Measurements from ENCODE around the gene DLL4. TPM values are rescaled to one million over a fixed set of nuclear protein-coding genes. Genes with fewer than 3 reads are reported as not detected.

The DLL4 gene
- total RNA-seq, 1 donor from 2014 or later, result 0.13 TPM

- peak; percentile 98 for DNase-seq (ENCODE audit: low read depth)
Measured at GRCh38 chr15:40906091-40906990, 22.8 kb upstream of the DLL4 start.

GRCh38 chr15:40906991-40907802, 21.9 kb upstream of the DLL4 start:
- peak; percentile 32 for DNase-seq (ENCODE audit: low read depth)

- DNase-seq (ENCODE audit: low read depth), result no peak
Measured at GRCh38 chr15:40908095-40908494, 21.0 kb upstream of the DLL4 start.

GRCh38 chr15:40909662-40910630, 19.2 kb upstream of the DLL4 start:
- DNase-seq (ENCODE audit: low read depth), result no peak

GRCh38 chr15:40911141-40911540, 18.0 kb upstream of the DLL4 start:
- DNase-seq (ENCODE audit: low read depth), result no peak

- no peak for DNase-seq (ENCODE audit: low read depth)
Measured at GRCh38 chr15:40911693-40912092, 17.4 kb upstream of the DLL4 start.

- DNase-seq (ENCODE audit: low read depth), result no peak
Measured at GRCh38 chr15:40912478-40912877, 16.7 kb upstream of the DLL4 start.

- no peak for DNase-seq (ENCODE audit: low read depth)
Measured at GRCh38 chr15:40914013-40914412, 15.1 kb upstream of the DLL4 start.

- DNase-seq (ENCODE audit: low read depth), result no peak
Measured at GRCh38 chr15:40914486-40914885, 14.7 kb upstream of the DLL4 start.

GRCh38 chr15:40915116-40915661, 14.0 kb upstream of the DLL4 start:
- DNase-seq (ENCODE audit: low read depth), result no peak

GRCh38 chr15:40915679-40916078, 13.5 kb upstream of the DLL4 start:
- DNase-seq (ENCODE audit: low read depth), result no peak

GRCh38 chr15:40917585-40917984, 11.6 kb upstream of the DLL4 start:
- no peak for DNase-seq (ENCODE audit: low read depth)

GRCh38 chr15:40918146-40918798, 10.9 kb upstream of the DLL4 start:
- DNase-seq (ENCODE audit: low read depth), result no peak

GRCh38 chr15:40918799-40919392, 10.2 kb upstream of the DLL4 start:
- no peak for DNase-seq (ENCODE audit: low read depth)

- no peak for DNase-seq (ENCODE audit: low read depth)
Measured at GRCh38 chr15:40921949-40922607, 7.1 kb upstream of the DLL4 start.

- DNase-seq (ENCODE audit: low read depth), result no peak
Measured at GRCh38 chr15:40922608-40923005, 6.5 kb upstream of the DLL4 start.

GRCh38 chr15:40923551-40923950, 5.6 kb upstream of the DLL4 start:
- peak; percentile 90 for DNase-seq (ENCODE audit: low read depth)

- DNase-seq (ENCODE audit: low read depth), result no peak
Measured at GRCh38 chr15:40925495-40925862, 3.7 kb upstream of the DLL4 start.

Measured in myocyte (in vitro differentiated cells).